Activated T-helper 17 cell treated with anti-CD3 and anti-CD28 coated beads, Interleukin-2, amount 50 U/mL, for 72 hours (primary cell): ENCODE measurements around the gene ATG14. TPM values are rescaled to one million over a fixed set of nuclear protein-coding genes. Genes with fewer than 3 reads are reported as not detected.
"Not testable (repeated sequence)": the region's sequence is repeated elsewhere in the genome, so short reads cannot be mapped to it uniquely, and the experiment has no call there.

Experiments used
- ATAC-seq: fragments of 150-1000 bp; cut with Tn5 transposase; replicated peaks from 2 replicates; pipeline ENCODE4 v1.10.0; 2021; ENCODE audit warnings: mild to moderate bottlenecking, moderate library complexity
- H3K27ac Mint-ChIP-seq: one replicate; pipeline ENCODE4 v1.8.0; 2022; ENCODE audit warnings: mixed read lengths
- H3K27me3 Mint-ChIP-seq: one replicate; pipeline ENCODE4 v1.8.0; 2022; ENCODE audit warnings: mixed read lengths
- H3K36me3 Mint-ChIP-seq: one replicate; pipeline ENCODE4 v1.8.0; 2022; ENCODE audit warnings: low read depth, mild to moderate bottlenecking, mixed read lengths
- H3K4me1 Mint-ChIP-seq: one replicate; pipeline ENCODE4 v1.8.0; 2022; ENCODE audit warnings: mixed read lengths
- H3K4me3 Mint-ChIP-seq: one replicate; pipeline ENCODE4 v1.8.0; 2022; ENCODE audit warnings: mild to moderate bottlenecking, mixed read lengths
- H3K9me3 Mint-ChIP-seq: one replicate; pipeline ENCODE4 v1.8.0; 2022; ENCODE audit warnings: mixed read lengths
- total RNA-seq, 2 donors: library from RNA; stranded (reverse); gene quantifications; one replicate each; pipeline ENCODE4 v1.2.3, GENCODE V29; 2022

ATG14 gene
- 1 to 10 TPM; 6.2 to 8.0 TPM for total RNA-seq

DNA sequence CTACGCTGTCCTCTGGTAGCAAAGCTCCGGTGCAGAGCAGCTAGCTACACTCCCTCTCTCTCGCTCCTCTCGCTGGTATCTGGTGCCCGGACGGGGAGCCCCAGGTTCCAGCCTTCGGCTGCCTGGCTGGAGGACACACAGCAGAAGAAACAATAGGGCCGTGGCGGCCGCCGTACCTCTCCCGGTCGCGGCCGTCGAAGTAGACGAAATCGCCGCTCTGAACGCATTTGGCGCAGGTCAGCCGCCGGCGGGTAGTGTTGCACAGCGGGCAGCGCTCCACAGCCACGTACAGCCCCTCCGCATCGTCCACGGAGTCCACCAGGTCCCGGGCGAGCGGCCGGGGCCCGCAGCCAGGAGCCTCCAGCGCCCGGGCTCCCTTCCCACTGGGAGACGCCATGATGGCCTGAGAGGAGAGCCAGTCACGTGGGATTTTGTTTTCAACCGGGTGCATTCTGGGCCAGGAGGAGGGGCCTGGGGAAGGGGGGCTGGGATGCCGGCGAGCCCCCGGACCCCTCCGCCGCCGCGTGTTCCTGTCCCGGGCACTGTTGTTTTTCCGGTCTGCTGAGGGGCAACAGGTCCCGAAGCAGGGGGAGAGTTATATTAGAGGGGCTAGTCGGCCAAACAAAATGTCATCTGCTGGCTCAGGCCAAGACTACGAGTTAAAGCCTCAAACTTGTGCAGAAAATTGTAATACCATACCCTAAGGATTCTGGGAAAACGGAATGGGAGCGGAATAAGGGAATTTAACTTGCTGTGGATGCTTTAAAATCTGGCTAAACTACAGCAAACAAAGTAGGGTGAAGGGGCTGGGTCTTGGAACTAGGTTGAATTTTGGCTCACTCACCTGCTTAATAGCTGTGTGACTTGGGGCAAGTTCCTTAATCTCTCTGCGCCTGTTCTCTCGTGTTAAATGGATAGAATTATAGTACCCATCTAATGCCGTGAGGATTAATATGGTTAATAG, at the start of gene ATG14:
Gene ATG14 (minus strand): TSS at position 405 of the 964 bp plus-strand sequence. CDS start 8 bp downstream, at position 397.
- peaks cover 22% of the 10 kb centered on the region for H3K4me1 Mint-ChIP-seq
- H3K9me3 Mint-ChIP-seq, result no peaks in the 10 kb centered on the region
- no peaks in the 10 kb centered on the region for H3K27me3 Mint-ChIP-seq
- peak; percentile 99 for ATAC-seq
- peak within 1 kb of the TSS; percentile 86 for H3K4me3 Mint-ChIP-seq
- H3K27ac Mint-ChIP-seq, result peak within 1 kb of the TSS; percentile 88
- H3K36me3 Mint-ChIP-seq, result peaks cover 6% of the 10 kb centered on the region

DNA sequence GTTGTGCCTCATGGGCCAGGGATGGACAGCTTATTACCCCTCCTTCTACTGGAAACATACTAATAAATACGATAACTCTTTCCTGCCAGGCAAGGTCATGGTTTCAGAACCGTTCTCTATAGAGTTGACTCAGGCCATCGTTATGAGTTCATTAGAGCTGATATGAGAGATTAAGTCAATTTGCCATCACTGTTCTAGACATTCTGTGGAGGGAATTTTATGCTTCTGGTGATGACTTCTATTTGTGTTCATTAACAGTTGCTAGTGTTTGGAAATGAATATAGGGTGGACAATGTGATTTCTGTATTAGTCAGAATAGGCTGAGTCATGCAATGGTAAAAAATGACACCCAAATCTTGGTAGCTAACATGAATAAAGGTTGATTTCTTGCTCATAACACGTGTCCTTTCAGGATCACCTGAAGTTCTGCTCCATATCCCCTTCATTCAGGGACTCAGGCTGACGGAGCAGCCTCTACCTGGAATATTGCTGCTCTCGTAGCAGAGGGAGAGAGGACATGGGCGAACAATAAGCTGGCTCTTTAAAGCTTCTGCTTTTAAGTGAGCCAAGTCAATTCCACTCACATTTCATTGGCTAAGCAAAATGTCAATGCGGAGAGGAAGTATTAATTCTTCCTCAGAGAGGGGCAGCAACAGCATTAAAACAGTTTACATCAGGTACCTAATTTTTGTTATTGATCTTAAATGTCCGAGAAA, 47.3 kb upstream of the ATG14 start:
- Mint-ChIP-seq H3K27ac (peak overlapping the region; percentile 82), H3K4me1 (peaks cover 22% of the 10 kb centered on the region), H3K9me3 (no peaks in the 10 kb centered on the region), H3K36me3 (no peaks in the 10 kb centered on the region), H3K4me3 (peak overlapping the region; percentile 39), H3K27me3 (peaks cover 4% of the 10 kb centered on the region)
- ATAC-seq, result peak; percentile 89

DNA sequence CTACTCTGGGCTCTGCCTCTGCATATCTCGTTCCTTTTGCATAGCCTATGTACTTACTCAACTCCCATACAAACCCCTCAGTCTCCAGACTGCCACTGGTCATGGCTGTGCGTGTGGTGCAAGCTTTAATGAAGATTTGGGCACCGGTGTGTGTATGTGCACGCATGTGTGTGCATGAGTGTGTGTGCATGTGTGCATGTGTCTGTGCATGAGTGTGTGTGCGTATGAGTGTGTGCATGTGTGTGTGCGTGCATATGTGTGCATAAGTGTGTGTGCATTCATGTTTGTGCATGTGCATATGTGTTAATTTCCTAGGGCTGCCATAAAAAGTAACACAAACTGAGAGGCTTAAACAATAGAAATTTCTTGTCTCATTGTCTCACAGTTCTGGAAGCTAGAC, 45.9 kb upstream of the ATG14 start:
- Mint-ChIP-seq H3K4me1 (peaks cover 14% of the 10 kb centered on the region), H3K4me3 (no peak overlapping the region), H3K9me3 (no peaks in the 10 kb centered on the region), H3K27ac (peak overlapping the region; percentile 82), H3K27me3 (peaks cover 7% of the 10 kb centered on the region), H3K36me3 (no peaks in the 10 kb centered on the region)
- no peak for ATAC-seq

- not testable (repeated sequence) for H3K4me3 Mint-ChIP-seq, H3K36me3 Mint-ChIP-seq, H3K9me3 Mint-ChIP-seq, H3K27ac Mint-ChIP-seq, ATAC-seq
- Mint-ChIP-seq H3K27me3 (peaks cover 12% of the 10 kb centered on the region), H3K4me1 (peaks cover 17% of the 10 kb centered on the region)
Observed at GRCh38 chr14:55456411-55456810, 44.8 kb upstream of the ATG14 start.

GRCh38 chr14:55454264-55455002, 42.8 kb upstream of the ATG14 start:
- H3K27ac Mint-ChIP-seq, result no peak overlapping the region
- no peaks in the 10 kb centered on the region for H3K9me3 Mint-ChIP-seq
- H3K4me1 Mint-ChIP-seq, result peaks cover 13% of the 10 kb centered on the region
- no peak for ATAC-seq
- H3K27me3 Mint-ChIP-seq, result peaks cover 9% of the 10 kb centered on the region
- H3K4me3 Mint-ChIP-seq, result no peak overlapping the region
- H3K36me3 Mint-ChIP-seq, result no peaks in the 10 kb centered on the region

- Mint-ChIP-seq H3K9me3 (no peaks in the 10 kb centered on the region), H3K27ac (no peak overlapping the region), H3K27me3 (peaks cover 9% of the 10 kb centered on the region)
Observed at GRCh38 chr14:55451950-55452349, 40.3 kb upstream of the ATG14 start.

DNA sequence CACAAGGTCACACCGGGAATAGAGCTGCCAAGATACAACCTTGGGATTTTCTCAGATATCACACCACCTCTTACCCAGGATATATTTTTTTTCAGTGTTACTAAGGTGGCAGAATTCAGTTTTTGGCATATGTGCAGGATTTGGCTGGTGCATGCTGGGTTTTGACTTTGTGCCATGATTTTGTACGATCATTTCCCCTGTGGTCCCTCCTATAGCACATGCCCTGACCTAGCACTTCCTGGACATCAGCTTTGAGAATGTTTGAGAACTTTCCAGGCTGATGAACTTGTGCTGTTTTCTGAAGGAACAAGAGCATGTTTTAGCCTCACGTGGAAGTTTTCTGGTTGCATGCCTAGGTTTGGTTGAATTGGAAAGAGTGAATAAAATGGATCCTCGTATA, 39.8 kb upstream of the ATG14 start:
- no peak for ATAC-seq
- Mint-ChIP-seq H3K27me3 (peaks cover 9% of the 10 kb centered on the region), H3K4me3 (no peak overlapping the region), H3K36me3 (no peaks in the 10 kb centered on the region), H3K9me3 (no peaks in the 10 kb centered on the region), H3K4me1 (peaks cover 10% of the 10 kb centered on the region), H3K27ac (no peak overlapping the region)

More at GRCh38 chr14:55451950-55452349, 40.3 kb upstream of the ATG14 start:
- Mint-ChIP-seq H3K4me1 (peaks cover 9% of the 10 kb centered on the region), H3K36me3 (no peaks in the 10 kb centered on the region), H3K4me3 (no peak overlapping the region)
- no peak for ATAC-seq

DNA sequence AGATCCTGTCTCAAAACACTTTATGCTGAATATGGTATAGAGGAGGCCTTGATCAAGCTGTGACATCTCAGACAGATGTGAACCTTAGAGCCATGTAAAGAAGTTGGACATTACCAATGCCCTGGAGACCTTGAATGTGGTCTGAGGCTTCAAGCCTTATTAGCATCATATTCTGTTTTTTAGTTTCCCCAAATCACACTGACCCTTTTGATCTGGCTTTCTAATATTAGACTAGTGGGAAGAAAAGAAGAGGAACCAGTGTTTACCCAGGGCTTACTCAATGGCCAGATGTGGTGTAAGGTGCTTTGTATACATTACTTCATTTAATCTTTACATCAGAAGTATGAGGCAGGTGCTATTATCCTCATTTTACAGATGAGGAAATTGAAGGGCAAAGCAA, 39.4 kb upstream of the ATG14 start:
- no peaks in the 10 kb centered on the region for H3K9me3 Mint-ChIP-seq

DNA sequence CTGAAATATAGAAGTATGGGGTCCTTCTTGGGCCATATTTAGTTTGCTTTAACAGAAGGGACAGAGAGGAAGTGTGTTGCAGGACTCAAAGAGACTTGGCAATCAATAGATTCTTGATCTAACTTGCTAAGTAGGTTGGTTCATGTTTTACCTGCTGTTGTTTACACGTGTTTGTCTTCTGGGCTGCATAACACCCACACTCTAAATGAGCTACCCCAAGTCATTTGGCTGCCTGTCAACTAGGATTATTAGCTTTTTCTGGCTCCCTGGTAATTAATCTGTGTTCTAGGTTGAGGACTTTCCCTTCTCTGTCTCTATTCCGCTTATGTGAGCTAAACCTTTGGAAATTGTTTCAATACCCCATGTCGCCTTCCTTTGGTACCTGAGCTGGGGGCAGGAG, 38.9 kb upstream of the ATG14 start:
- ATAC-seq, result no peak
- Mint-ChIP-seq H3K36me3 (no peaks in the 10 kb centered on the region), H3K27ac (no peak overlapping the region), H3K4me1 (peaks cover 15% of the 10 kb centered on the region), H3K27me3 (peaks cover 9% of the 10 kb centered on the region), H3K4me3 (no peak overlapping the region), H3K9me3 (no peaks in the 10 kb centered on the region)

More for the DNA sequence above, 39.4 kb upstream of the ATG14 start:
- Mint-ChIP-seq H3K27me3 (peaks cover 9% of the 10 kb centered on the region), H3K36me3 (no peaks in the 10 kb centered on the region), H3K4me3 (no peak overlapping the region), H3K4me1 (peaks cover 14% of the 10 kb centered on the region), H3K27ac (no peak overlapping the region)
- no peak for ATAC-seq

- Mint-ChIP-seq H3K36me3 (no peaks in the 10 kb centered on the region), H3K9me3 (no peaks in the 10 kb centered on the region), H3K27ac (peak overlapping the region; percentile 16), H3K27me3 (peaks cover 9% of the 10 kb centered on the region), H3K4me1 (peaks cover 15% of the 10 kb centered on the region), H3K4me3 (no peak overlapping the region)
- ATAC-seq, result no peak
Observed at GRCh38 chr14:55450124-55450523, 38.5 kb upstream of the ATG14 start.

DNA sequence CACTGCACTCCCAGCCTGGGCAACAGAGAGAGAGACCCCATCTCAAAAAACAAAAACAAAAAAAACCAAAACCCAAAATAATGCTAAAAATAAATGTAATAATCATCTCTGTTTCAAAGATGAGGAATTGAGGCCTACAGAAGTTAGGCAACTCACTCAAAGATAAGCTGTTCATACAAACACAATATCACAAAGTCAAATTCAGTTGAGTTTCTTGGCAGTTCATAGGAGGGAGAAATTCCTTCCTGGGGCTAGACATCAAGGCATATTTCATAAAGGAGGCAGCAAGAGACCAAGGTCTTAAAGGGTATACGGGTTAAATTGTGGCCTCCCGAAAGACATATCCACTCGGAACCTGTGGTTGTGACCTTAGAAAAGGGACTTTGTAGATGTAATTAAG, 37.5 kb upstream of the ATG14 start:
- peaks cover 9% of the 10 kb centered on the region for H3K27me3 Mint-ChIP-seq
- no peak for ATAC-seq
- H3K4me3 Mint-ChIP-seq, result no peak overlapping the region
- H3K9me3 Mint-ChIP-seq, result no peaks in the 10 kb centered on the region
- H3K36me3 Mint-ChIP-seq, result no peaks in the 10 kb centered on the region
- peaks cover 15% of the 10 kb centered on the region for H3K4me1 Mint-ChIP-seq
- no peak overlapping the region for H3K27ac Mint-ChIP-seq

- H3K27ac Mint-ChIP-seq, result no peak overlapping the region
- no peak overlapping the region for H3K4me3 Mint-ChIP-seq
- no peaks in the 10 kb centered on the region for H3K36me3 Mint-ChIP-seq
- ATAC-seq, result peak; percentile 97
- peaks cover 8% of the 10 kb centered on the region for H3K27me3 Mint-ChIP-seq
- peaks cover 15% of the 10 kb centered on the region for H3K4me1 Mint-ChIP-seq
- H3K9me3 Mint-ChIP-seq, result no peaks in the 10 kb centered on the region
Observed at GRCh38 chr14:55448141-55448614, 36.5 kb upstream of the ATG14 start.

GRCh38 chr14:55446833-55447232, 35.2 kb upstream of the ATG14 start:
- Mint-ChIP-seq H3K4me1 (peaks cover 12% of the 10 kb centered on the region), H3K27me3 (peaks cover 2% of the 10 kb centered on the region), H3K4me3 (no peak overlapping the region), H3K36me3 (no peaks in the 10 kb centered on the region), H3K9me3 (no peaks in the 10 kb centered on the region), H3K27ac (peak overlapping the region; percentile 16)
- ATAC-seq, result no peak

GRCh38 chr14:55446127-55446736, 34.6 kb upstream of the ATG14 start:
- ATAC-seq, result no peak
- Mint-ChIP-seq H3K4me1 (peaks cover 11% of the 10 kb centered on the region), H3K36me3 (no peaks in the 10 kb centered on the region), H3K4me3 (no peak overlapping the region), H3K27me3 (no peaks in the 10 kb centered on the region), H3K9me3 (no peaks in the 10 kb centered on the region), H3K27ac (no peak overlapping the region)
